ENCODE data around the gene KCNIP1. TPM values are rescaled to one million over a fixed set of nuclear protein-coding genes. Genes with fewer than 3 reads are reported as not detected.

The KCNIP1 gene
- polyA plus RNA-seq, 2 of the 4 experiments (the other 2 are of a cell fraction) = not detected

DNA sequence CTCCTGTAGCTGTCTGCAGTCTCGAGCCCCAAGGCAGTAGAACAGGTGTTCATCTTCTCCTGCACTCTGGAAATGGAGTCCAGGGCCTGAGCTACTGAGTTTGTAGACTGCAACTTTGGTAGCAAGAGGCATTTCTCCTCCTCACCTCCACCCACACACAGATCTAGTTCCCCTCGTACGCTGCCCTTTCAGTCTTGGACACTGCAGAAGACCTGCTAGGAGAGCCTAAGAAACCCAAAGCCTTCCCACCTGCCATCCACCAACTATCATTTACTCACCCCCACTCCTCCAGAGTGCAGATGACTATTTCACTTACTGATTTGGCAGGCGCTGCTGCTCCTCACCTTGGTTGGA is 59.0 kb downstream of the KCNIP1 start (continued):
- TF ChIP-seq CHD2 (IDR thresholded peaks at IDR 0.05; ENCODE audit: low read length, partially characterized antibody) (no peak), HOXB13 (CRISPR knock-in tag; IDR thresholded peaks at IDR 0.05; ENCODE audit: low read depth) (no peak), SREBF2 (IDR thresholded peaks at IDR 0.05) (no peak), HOXB5 (CRISPR knock-in tag; IDR thresholded peaks at IDR 0.05) (no peak)

DNA sequence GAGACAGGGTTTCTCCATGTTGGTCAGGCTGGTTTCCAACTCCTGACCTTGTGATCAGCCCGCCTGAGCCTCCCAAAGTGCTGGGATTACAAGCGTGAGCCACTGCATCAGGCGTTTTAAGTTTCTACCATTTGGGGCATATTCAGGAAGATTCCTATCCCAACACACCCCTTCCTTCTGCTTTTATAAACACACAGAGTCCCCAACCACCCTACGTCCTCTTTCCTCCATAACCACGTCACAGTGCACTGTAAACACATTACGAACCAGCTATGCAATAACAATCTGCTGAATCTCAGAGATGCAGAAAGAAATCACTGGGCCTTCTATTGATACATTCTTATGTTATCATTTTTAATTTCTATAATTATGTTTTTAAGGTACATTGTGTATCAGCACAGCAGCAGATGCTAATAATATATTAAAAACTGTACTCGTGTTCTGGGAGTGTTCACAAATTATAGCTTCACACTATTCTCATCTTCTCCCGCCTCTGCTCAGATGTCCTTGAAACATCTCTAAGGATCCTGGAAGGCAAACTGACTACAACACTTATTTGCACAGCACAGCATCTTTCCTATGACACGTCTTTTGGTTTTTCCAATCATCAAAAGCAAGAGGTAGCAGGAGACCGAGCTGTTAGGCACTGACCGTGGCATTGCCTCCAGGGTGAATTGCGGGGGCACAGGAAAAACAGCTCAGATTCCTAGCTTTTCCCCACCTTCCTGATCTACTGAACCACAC is 60.2 kb downstream of the KCNIP1 start:
- ChIA-PET CTCF (interaction anchor here (0.6 to 4.1 kb wide), 6 partner anchors 13 to 129 kb away, joined by 3 to 13 read pairs (median 4); no protein-coding TSS in a partner anchor), POLR2A (no interaction called here)
- no peak for FAIRE-seq
- no peak for TF ChIP-seq HEYL (CRISPR knock-in tag; IDR thresholded peaks at IDR 0.05)
- no peak for TF ChIP-seq FOXS1 (CRISPR knock-in tag; IDR thresholded peaks at IDR 0.05)
- TF ChIP-seq CBX8 (IDR thresholded peaks at IDR 0.05) = no peak
- no peak for TF ChIP-seq ZSCAN20 (CRISPR knock-in tag; IDR thresholded peaks at IDR 0.05)
- TF ChIP-seq MAFK (IDR thresholded peaks at IDR 0.05; ENCODE audit: partially characterized antibody) = no peak
- TF ChIP-seq POLR2AphosphoS2 (conservative IDR thresholded peaks at IDR 0.05; ENCODE audit: low read length) = no peak
- TF ChIP-seq, protein P1, sequence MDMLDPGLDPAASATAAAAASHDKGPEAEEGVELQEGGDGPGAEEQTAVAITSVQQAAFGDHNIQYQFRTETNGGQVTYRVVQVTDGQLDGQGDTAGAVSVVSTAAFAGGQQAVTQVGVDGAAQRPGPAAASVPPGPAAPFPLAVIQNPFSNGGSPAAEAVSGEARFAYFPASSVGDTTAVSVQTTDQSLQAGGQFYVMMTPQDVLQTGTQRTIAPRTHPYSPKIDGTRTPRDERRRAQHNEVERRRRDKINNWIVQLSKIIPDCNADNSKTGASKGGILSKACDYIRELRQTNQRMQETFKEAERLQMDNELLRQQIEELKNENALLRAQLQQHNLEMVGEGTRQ (IDR thresholded peaks at IDR 0.05) = no peak
- TF ChIP-seq FOSL2 (IDR thresholded peaks at IDR 0.05) = no peak
- no peak for TF ChIP-seq FOSL2 (CRISPR knock-in tag; IDR thresholded peaks at IDR 0.05)
- no peak for TF ChIP-seq NPAS2 (CRISPR knock-in tag; IDR thresholded peaks at IDR 0.05; ENCODE audit: borderline replicate concordance)
- TF ChIP-seq JUN (IDR thresholded peaks at IDR 0.05) = no peak
- TF ChIP-seq HOXB5 (CRISPR knock-in tag; IDR thresholded peaks at IDR 0.05) = no peak
- no peak for TF ChIP-seq POLR2A (IDR thresholded peaks at IDR 0.05; ENCODE audit: low read length)
- TF ChIP-seq RARB (CRISPR knock-in tag; IDR thresholded peaks at IDR 0.05) = no peak
- Histone ChIP-seq H3K4me1 (no peaks in the 10 kb centered on the region), H3K9me3 (no peaks in the 10 kb centered on the region), H3K27ac (no peak overlapping the region), H3K4me3 (no peak overlapping the region), H3K4me2 (no peak overlapping the region)
- no peak for ATAC-seq
- no peak for DNase-seq (ENCODE audit: low read depth in 1 of 2, low spot score in 1 of 2)
- WGBS (ENCODE audit: missing lambda C conversion rate) = 69% methylated on average over 12 of the region's 12 CpGs

DNA sequence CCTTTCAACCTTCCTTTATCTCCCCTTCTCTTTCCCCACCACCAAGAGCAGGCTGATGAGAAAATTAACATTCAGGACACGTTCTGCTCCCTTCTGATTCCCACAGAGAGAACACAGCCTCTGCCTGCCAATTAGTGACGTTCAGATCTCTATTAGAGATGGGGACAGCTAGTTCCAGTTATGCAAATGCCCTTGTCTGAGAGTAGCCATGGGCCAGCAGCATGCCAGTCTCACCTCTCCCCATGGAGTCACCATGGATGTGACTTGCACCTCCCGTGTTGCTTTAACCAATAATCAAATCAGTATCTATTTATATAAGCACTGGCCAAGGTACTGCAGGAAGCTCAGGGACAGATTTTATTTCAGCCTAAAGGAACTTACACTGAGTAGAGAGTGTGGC is 61.3 kb downstream of the KCNIP1 start:
- no peak overlapping the region for H3K4me3 ChIP-seq
- no peaks in the 10 kb centered on the region for H3K9me3 ChIP-seq
- no peaks in the 10 kb centered on the region for H3K4me1 ChIP-seq
- ChIA-PET CTCF (interaction anchor here (1.6 to 4.1 kb wide), 3 partner anchors 59 to 130 kb away, joined by 3 to 13 read pairs (median 5); no protein-coding TSS in a partner anchor), POLR2A (no interaction called here)
- FAIRE-seq = no peak
- H3K27ac ChIP-seq = no peak overlapping the region
- TF ChIP-seq, protein P1 (IDR thresholded peaks at IDR 0.05) = no peak
- TF ChIP-seq GATA3 (IDR thresholded peaks at IDR 0.05; ENCODE audit: borderline replicate concordance) (no peak), JUN (IDR thresholded peaks at IDR 0.05) (no peak), POLR2AphosphoS2 (conservative IDR thresholded peaks at IDR 0.05; ENCODE audit: low read length) (no peak), MAFK (IDR thresholded peaks at IDR 0.05; ENCODE audit: partially characterized antibody) (no peak), HOXB13 (CRISPR knock-in tag; IDR thresholded peaks at IDR 0.05; ENCODE audit: low read depth) (no peak), TP53 (CRISPR knock-in tag; IDR thresholded peaks at IDR 0.05) (no peak), ZC3H11A (IDR thresholded peaks at IDR 0.05) (no peak), ESRRA (IDR thresholded peaks at IDR 0.05; ENCODE audit: borderline replicate concordance, low read length) (no peak)
- TF ChIP-seq, protein P2, sequence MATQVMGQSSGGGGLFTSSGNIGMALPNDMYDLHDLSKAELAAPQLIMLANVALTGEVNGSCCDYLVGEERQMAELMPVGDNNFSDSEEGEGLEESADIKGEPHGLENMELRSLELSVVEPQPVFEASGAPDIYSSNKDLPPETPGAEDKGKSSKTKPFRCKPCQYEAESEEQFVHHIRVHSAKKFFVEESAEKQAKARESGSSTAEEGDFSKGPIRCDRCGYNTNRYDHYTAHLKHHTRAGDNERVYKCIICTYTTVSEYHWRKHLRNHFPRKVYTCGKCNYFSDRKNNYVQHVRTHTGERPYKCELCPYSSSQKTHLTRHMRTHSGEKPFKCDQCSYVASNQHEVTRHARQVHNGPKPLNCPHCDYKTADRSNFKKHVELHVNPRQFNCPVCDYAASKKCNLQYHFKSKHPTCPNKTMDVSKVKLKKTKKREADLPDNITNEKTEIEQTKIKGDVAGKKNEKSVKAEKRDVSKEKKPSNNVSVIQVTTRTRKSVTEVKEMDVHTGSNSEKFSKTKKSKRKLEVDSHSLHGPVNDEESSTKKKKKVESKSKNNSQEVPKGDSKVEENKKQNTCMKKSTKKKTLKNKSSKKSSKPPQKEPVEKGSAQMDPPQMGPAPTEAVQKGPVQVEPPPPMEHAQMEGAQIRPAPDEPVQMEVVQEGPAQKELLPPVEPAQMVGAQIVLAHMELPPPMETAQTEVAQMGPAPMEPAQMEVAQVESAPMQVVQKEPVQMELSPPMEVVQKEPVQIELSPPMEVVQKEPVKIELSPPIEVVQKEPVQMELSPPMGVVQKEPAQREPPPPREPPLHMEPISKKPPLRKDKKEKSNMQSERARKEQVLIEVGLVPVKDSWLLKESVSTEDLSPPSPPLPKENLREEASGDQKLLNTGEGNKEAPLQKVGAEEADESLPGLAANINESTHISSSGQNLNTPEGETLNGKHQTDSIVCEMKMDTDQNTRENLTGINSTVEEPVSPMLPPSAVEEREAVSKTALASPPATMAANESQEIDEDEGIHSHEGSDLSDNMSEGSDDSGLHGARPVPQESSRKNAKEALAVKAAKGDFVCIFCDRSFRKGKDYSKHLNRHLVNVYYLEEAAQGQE (IDR thresholded peaks at IDR 0.05) = no peak
- TF ChIP-seq, protein P3, sequence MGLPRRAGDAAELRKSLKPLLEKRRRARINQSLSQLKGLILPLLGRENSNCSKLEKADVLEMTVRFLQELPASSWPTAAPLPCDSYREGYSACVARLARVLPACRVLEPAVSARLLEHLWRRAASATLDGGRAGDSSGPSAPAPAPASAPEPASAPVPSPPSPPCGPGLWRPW (IDR thresholded peaks at IDR 0.05) = no peak
- DNase-seq (ENCODE audit: low read depth in 1 of 2, low spot score in 1 of 2) = no peak
- no peak for ATAC-seq
- 12% methylated on average over 3 of the region's 3 CpGs for WGBS (ENCODE audit: missing lambda C conversion rate)
- H3K4me2 ChIP-seq = no peak overlapping the region
